Loucy (cell line): ENCODE measurements around the gene PDZRN3.
"Not testable (repeated sequence)": the region's sequence is repeated elsewhere in the genome, so short reads cannot be mapped to it uniquely, and the experiment has no call there.

Source experiments
- H2AFZ ChIP-seq: fragments of 200-600 bp; sonication (generic); 2 replicates; pipeline ENCODE4 v1.6.0; 2016; ENCODE audit warnings: antibody characterized with exemption, mild to moderate bottlenecking, low read length, moderate library complexity
- H3F3A ChIP-seq: fragments of 200-600 bp; 2 replicates; pipeline ENCODE4 v1.6.0; 2016; ENCODE audit warnings: antibody characterized with exemption, low read depth, mild to moderate bottlenecking
- H3K27me3 ChIP-seq: fragments of 200-600 bp; sonication (generic); 2 replicates; pipeline ENCODE4 v1.6.1; 2014; ENCODE audit warnings: low read length, mild to moderate bottlenecking; ENCODE audit not compliant: insufficient read depth, poor library complexity, severe bottlenecking
- H3K36me3 ChIP-seq: fragments of 200-600 bp; sonication (generic); 2 replicates; pipeline ENCODE4 v1.6.1; 2016; ENCODE audit warnings: low read length; ENCODE audit not compliant: insufficient read depth
- H3K4me1 ChIP-seq: fragments of 200-600 bp; sonication (generic); 2 replicates; pipeline ENCODE4 v1.5.1; 2014; ENCODE audit warnings: low read length, mild to moderate bottlenecking; ENCODE audit not compliant: insufficient read depth, poor library complexity, severe bottlenecking
- H3K4me2 ChIP-seq: fragments of 200-600 bp; sonication (generic); 2 replicates; pipeline ENCODE4 v1.6.0; 2014; ENCODE audit warnings: antibody characterized with exemption, low read length, low read depth, mild to moderate bottlenecking; ENCODE audit not compliant: poor library complexity, severe bottlenecking
- H3K4me3 ChIP-seq: fragments of 200-600 bp; sonication (generic); 2 replicates; pipeline ENCODE4 v1.5.1; 2014; ENCODE audit warnings: low read length, mild to moderate bottlenecking, mixed read lengths; ENCODE audit not compliant: poor library complexity, severe bottlenecking
- H3K79me2 ChIP-seq: fragments of 200-600 bp; sonication (generic); 2 replicates; pipeline ENCODE4 v1.6.1; 2014; ENCODE audit warnings: low read length; ENCODE audit not compliant: insufficient read depth
- H3K9ac ChIP-seq: fragments of 200-600 bp; sonication (generic); 2 replicates; pipeline ENCODE4 v1.6.0; 2014; ENCODE audit warnings: mild to moderate bottlenecking, low read depth, low read length, moderate library complexity; ENCODE audit not compliant: poor library complexity, severe bottlenecking
- H3K9me2 ChIP-seq: fragments of 200-600 bp; sonication (generic); replicated peaks from 2 replicates; pipeline ENCODE4 v1.6.1; 2016; ENCODE audit warnings: low read depth, low read length, mixed read lengths
- H3K9me3 ChIP-seq: fragments of 200-600 bp; sonication (generic); 2 replicates; pipeline ENCODE4 v1.6.1; 2014; ENCODE audit warnings: mild to moderate bottlenecking, antibody characterized with exemption, low read length, low read depth; ENCODE audit not compliant: insufficient read depth
- H4K20me1 ChIP-seq: fragments of 200-600 bp; sonication (generic); 2 replicates; pipeline ENCODE4 v1.6.0; 2014; ENCODE audit warnings: antibody characterized with exemption, low read length, mild to moderate bottlenecking; ENCODE audit not compliant: insufficient read depth, poor library complexity, severe bottlenecking
- EZH2phosphoT487 ChIP-seq: fragments of 200-600 bp; IDR thresholded peaks from 2 replicates; pipeline ENCODE4 v1.6.1; 2018; ENCODE audit warnings: antibody characterized with exemption, mild to moderate bottlenecking, moderate library complexity, borderline replicate concordance
- TF ChIP-seq, protein P1 (sequence below): fragments of 200-600 bp; sonication (generic); conservative IDR thresholded peaks from 2 replicates; pipeline ENCODE4 v1.5.1; 2014; ENCODE audit warnings: mild to moderate bottlenecking, antibody characterized with exemption, low read length

The PDZRN3 gene

DNA sequence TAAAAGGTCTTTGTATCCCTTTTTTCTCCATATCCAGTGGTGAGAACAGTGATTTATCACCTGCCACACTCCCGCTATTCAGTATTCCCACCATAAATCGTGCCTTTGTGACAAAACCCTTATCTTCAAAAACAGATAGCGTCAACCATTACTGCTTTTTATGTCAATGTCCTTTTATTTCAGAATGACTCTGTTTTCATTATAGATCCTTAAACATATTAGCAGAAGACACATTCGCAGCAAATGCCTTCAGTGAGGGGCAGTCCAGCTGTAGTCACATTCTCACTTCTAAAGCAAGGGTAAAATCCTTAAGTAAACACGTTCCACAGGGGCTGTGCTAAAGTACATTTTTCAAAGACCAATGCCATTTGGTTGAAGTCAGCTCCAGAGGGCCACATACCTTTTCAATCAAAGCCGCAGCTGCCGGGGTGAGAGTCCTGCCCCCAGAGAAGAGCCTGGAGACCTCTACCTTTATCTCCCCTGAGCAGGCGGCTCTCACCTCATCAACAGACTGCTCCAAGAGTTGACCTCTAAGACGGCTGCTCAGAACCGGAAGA, 53.4 kb downstream of the PDZRN3 start:
- Histone ChIP-seq H3K9ac (no peak overlapping the region), H2AFZ (no peak overlapping the region), H3K36me3 (no peaks in the 10 kb centered on the region), H3K4me1 (no peaks in the 10 kb centered on the region), H3F3A (no peaks in the 10 kb centered on the region), H3K4me2 (no peak overlapping the region), H3K27me3 (no peaks in the 10 kb centered on the region), H3K79me2 (no peaks in the 10 kb centered on the region), H3K4me3 (no peak overlapping the region), H4K20me1 (no peaks in the 10 kb centered on the region), H3K9me2 (no peaks in the 10 kb centered on the region), H3K9me3 (no peaks in the 10 kb centered on the region)
- TF ChIP-seq, protein P1, sequence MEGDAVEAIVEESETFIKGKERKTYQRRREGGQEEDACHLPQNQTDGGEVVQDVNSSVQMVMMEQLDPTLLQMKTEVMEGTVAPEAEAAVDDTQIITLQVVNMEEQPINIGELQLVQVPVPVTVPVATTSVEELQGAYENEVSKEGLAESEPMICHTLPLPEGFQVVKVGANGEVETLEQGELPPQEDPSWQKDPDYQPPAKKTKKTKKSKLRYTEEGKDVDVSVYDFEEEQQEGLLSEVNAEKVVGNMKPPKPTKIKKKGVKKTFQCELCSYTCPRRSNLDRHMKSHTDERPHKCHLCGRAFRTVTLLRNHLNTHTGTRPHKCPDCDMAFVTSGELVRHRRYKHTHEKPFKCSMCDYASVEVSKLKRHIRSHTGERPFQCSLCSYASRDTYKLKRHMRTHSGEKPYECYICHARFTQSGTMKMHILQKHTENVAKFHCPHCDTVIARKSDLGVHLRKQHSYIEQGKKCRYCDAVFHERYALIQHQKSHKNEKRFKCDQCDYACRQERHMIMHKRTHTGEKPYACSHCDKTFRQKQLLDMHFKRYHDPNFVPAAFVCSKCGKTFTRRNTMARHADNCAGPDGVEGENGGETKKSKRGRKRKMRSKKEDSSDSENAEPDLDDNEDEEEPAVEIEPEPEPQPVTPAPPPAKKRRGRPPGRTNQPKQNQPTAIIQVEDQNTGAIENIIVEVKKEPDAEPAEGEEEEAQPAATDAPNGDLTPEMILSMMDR: no peak
- TF ChIP-seq EZH2phosphoT487: no peak

DNA sequence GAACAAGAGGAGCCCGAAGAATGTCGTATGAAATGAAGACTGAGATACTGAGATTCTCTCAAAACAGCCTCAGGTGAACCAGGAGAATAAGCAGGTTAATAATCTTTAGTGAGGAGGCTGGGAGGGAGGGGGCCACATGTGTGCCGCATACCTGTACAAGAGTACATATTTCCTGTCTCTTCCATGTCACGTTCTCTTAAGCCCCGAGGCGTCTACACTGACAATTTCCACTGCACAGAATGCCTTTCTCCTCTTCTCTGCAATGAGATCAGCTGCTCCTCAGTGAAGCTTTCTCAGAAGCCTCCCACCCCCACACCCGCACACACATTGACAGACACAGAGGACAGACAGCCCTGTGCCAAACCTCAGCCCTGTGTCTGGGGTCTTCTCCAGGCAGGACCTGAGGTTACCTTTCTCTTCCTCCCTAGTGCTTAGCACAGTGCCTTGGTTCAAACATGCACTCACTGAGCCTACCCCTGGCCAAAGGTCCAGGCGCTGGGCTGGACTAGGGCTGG, 55.4 kb downstream of the PDZRN3 start:
- Histone ChIP-seq H3F3A (no peaks in the 10 kb centered on the region), H3K9me3 (no peaks in the 10 kb centered on the region), H2AFZ (no peak overlapping the region), H3K79me2 (no peaks in the 10 kb centered on the region), H3K4me2 (no peak overlapping the region), H3K27me3 (no peaks in the 10 kb centered on the region), H3K9me2 (no peaks in the 10 kb centered on the region), H3K4me3 (no peak overlapping the region), H3K36me3 (no peaks in the 10 kb centered on the region), H3K4me1 (no peaks in the 10 kb centered on the region), H4K20me1 (no peaks in the 10 kb centered on the region), H3K9ac (no peak overlapping the region)
- no peak for TF ChIP-seq EZH2phosphoT487
- TF ChIP-seq, protein P1: no peak

DNA sequence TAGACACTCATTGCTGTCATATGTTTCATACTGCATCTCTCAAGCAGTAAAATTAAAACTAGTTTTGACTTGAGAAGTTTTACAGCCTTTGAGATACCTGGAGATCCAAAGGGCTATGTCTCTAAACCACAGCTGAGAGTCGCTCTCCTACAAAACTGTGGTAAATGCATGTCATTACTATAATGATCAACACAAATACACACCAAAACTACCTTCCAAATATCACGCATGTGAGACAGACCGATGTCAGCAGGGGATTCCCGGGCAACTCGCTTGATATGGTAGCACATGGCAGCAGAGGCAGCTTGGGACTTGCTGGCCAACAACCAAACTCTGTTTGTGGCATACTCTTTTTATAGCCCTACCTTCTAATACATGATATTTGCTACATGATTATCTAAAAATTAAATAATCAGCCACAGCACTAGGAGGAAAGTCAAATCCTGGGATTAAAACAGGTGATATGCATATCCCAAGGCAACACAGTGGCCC, 56.3 kb downstream of the PDZRN3 start:
- H2AFZ ChIP-seq: no peak overlapping the region

DNA sequence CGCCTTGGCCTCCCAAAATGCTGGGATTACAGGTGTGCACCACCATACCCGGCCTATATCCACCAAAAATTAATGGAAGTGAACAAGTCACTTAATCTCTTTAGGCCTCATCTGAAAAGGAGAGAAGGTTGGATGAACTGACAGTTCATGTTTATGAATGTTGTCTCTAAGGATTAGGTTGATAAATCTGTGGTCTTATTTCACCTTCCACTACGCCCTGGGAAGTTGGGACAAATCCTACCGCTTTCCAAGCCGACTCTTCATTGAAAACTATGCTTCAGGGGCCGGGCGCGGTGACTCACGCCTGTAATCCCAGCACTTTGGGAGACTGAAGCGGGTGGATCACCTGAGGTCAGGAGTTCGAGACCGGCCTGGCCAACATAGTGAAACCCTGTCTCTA, 59.4 kb downstream of the PDZRN3 start:
- H3K9ac ChIP-seq, H3K9me2 ChIP-seq, H3K79me2 ChIP-seq, H3F3A ChIP-seq, H3K36me3 ChIP-seq, H3K4me2 ChIP-seq, H3K9me3 ChIP-seq, H2AFZ ChIP-seq, H4K20me1 ChIP-seq, H3K27me3 ChIP-seq, H3K4me1 ChIP-seq, H3K4me3 ChIP-seq: not testable (repeated sequence)

More for the DNA sequence above, 56.3 kb downstream of the PDZRN3 start:
- Histone ChIP-seq H3K27me3 (no peaks in the 10 kb centered on the region), H3K36me3 (no peaks in the 10 kb centered on the region), H3K4me3 (no peak overlapping the region), H3K9ac (no peak overlapping the region), H3K4me2 (no peak overlapping the region), H4K20me1 (no peaks in the 10 kb centered on the region), H3F3A (no peaks in the 10 kb centered on the region), H3K9me2 (no peaks in the 10 kb centered on the region), H3K79me2 (no peaks in the 10 kb centered on the region), H3K9me3 (no peaks in the 10 kb centered on the region), H3K4me1 (no peaks in the 10 kb centered on the region)
- TF ChIP-seq, protein P1: no peak
- no peak for TF ChIP-seq EZH2phosphoT487
